Bronchial epithelial cell (primary cell): ENCODE data around the gene NEB. TPM values are rescaled to one million over a fixed set of nuclear protein-coding genes. Genes with fewer than 3 reads are reported as not detected.

Experiments
- DNase-seq: peaks from one replicate; pipeline ENCODE4 v3.0.0-alpha.2; 2010; ENCODE audit warnings: low read depth
- FAIRE-seq: peaks from 2 replicates; lab custom pipeline; 2011; peaks lifted over from hg19 to GRCh38; lab: Jason Lieb, UNC
- H3K27me3 ChIP-seq: 2 replicates; pipeline ENCODE4 v1.5.1; 2011; ENCODE audit warnings: low read length; ENCODE audit not compliant: control insufficient read depth, insufficient read depth
- H3K36me3 ChIP-seq: 2 replicates; pipeline ENCODE4 v1.5.1; 2011; ENCODE audit warnings: low read length; ENCODE audit not compliant: control insufficient read depth, insufficient read depth
- H3K4me3 ChIP-seq: 2 replicates; pipeline ENCODE4 v1.5.1; 2011; ENCODE audit warnings: mild to moderate bottlenecking, low read depth, low read length, control low read depth
- total RNA-seq: library from RNA; depleted of rRNA; stranded (reverse); fragments of >200 nt; gene quantifications from 2 replicates; pipeline ENCODE4 v1.2.1, GENCODE V29; 2014
- TF ChIP-seq, protein P1 (sequence below): IDR thresholded peaks from 2 replicates; pipeline ENCODE4 v1.5.1; 2011; ENCODE audit warnings: mild to moderate bottlenecking, moderate library complexity, low read length, control low read depth, inconsistent platforms; ENCODE audit not compliant: insufficient read depth, severe bottlenecking

Gene NEB
- total RNA-seq, 1 donor from 2014 or later = 0.26 TPM

DNA sequence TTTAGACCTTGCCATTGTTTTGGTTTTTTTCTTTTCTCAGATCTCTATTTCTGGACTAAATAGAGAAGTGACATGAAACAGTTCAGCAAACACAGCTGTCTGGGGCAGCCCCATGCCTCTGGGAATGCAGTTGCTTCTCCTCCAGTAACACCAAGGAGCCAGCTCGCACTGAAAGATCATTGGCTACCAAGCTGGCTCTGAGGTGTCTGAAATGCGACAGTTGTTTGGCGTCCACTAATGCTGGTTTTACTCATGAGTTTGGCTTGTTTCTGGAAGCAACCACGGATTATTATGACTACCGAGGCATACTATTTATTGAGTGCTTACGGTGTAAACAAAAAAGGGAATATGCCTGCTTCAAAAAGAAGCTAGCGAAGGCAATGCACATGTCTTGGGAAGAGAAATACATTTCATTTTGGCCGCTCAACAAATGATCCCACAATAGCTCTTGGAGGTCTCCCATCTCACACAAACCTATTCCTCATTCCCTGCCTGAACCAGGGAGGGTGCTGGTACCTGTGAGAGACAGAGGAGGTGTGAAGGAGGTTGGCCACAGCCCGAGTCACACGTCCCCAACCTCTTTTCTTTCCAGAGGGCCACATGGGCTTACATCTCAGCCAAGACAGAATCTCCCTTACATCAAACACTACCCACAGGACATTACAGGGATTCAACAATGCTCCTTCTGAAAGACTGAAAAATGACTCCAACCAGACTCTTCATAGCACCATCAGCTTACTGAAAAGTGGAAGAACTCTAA, 37.5 kb upstream of the NEB start:
- TF ChIP-seq, protein P1, sequence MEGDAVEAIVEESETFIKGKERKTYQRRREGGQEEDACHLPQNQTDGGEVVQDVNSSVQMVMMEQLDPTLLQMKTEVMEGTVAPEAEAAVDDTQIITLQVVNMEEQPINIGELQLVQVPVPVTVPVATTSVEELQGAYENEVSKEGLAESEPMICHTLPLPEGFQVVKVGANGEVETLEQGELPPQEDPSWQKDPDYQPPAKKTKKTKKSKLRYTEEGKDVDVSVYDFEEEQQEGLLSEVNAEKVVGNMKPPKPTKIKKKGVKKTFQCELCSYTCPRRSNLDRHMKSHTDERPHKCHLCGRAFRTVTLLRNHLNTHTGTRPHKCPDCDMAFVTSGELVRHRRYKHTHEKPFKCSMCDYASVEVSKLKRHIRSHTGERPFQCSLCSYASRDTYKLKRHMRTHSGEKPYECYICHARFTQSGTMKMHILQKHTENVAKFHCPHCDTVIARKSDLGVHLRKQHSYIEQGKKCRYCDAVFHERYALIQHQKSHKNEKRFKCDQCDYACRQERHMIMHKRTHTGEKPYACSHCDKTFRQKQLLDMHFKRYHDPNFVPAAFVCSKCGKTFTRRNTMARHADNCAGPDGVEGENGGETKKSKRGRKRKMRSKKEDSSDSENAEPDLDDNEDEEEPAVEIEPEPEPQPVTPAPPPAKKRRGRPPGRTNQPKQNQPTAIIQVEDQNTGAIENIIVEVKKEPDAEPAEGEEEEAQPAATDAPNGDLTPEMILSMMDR = no peak
- Histone ChIP-seq H3K27me3 (no peaks in the 10 kb centered on the region), H3K4me3 (no peak overlapping the region), H3K36me3 (no peaks in the 10 kb centered on the region)
- no peak for FAIRE-seq
- no peak for DNase-seq

DNA sequence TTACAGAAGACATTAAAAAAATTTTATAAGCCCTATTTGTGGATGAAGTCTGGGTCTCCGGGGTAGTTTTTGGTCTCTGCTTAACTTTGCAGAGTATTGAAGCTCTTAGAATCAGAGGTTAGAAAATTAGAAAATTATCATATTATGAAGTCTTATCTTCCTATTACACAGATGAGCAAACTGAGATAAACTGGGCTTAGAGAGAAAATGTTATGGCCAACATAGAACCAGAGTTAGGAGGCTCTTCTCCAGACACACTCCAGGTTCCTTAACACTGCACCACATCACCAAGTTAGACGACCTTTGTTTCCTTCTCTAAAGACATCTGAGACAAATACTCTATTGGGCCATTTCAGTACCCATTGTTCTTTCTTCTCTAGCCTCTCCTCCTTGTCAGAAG, 36.7 kb upstream of the NEB start:
- Histone ChIP-seq H3K36me3 (peaks cover 3% of the 10 kb centered on the region), H3K4me3 (no peak overlapping the region), H3K27me3 (no peaks in the 10 kb centered on the region)
- TF ChIP-seq, protein P1 = no peak
- FAIRE-seq (no peak), DNase-seq (no peak)

DNA sequence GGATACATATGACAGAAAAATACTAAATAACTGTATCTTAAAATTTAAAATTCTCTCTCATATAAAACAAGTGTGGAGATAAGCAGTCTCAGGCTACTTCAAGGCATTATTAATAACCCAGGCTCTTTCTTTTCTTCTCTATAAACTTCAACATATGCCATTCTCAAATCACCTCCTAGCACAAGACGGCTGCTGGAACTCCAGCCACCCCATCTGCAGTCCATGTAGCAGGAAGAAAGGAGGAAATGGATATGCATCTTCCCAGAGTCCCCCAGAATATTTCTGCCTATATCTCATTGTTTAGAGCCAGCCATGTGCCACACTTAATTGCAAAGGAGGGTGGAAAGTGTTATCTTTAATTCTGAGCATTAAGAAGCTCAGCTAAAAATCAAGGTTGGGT, 35.3 kb upstream of the NEB start:
- FAIRE-seq (no peak), DNase-seq (no peak)
- TF ChIP-seq, protein P1 = no peak
- H3K27me3 ChIP-seq = no peaks in the 10 kb centered on the region
- H3K4me3 ChIP-seq = no peak overlapping the region
- peaks cover 4% of the 10 kb centered on the region for H3K36me3 ChIP-seq

GRCh38 chr2:151767536-151767935, 33.3 kb upstream of the NEB start:
- TF ChIP-seq, protein P1 = no peak
- Histone ChIP-seq H3K27me3 (no peaks in the 10 kb centered on the region), H3K4me3 (no peak overlapping the region), H3K36me3 (peaks cover 4% of the 10 kb centered on the region)
- DNase-seq (no peak), FAIRE-seq (no peak)

- peaks cover 4% of the 10 kb centered on the region for H3K36me3 ChIP-seq
- H3K27me3 ChIP-seq = no peaks in the 10 kb centered on the region
- FAIRE-seq (no peak), DNase-seq (no peak)
- TF ChIP-seq, protein P1 = no peak
- H3K4me3 ChIP-seq = no peak overlapping the region
Measured at GRCh38 chr2:151766437-151767153, 32.3 kb upstream of the NEB start.
